H1 (cell line): ENCODE measurements around the gene KCNJ9. TPM values are rescaled to one million over a fixed set of nuclear protein-coding genes. Genes with fewer than 3 reads are reported as not detected.
A peak's percentile ranks its signal among the peaks of the same experiment; 100 is the strongest.

Source experiments
- MAX ChIP-seq: IDR thresholded peaks from 2 replicates; pipeline ENCODE4 v1.6.1; 2012; ENCODE audit warnings: inconsistent platforms
- SAP30 ChIP-seq: fragments of 300-600 bp; sonication (generic); IDR thresholded peaks from 2 replicates; pipeline ENCODE4 v1.7.1; 2012; ENCODE audit warnings: low read length, moderate library complexity, mild to moderate bottlenecking, inconsistent platforms; ENCODE audit not compliant: insufficient read depth, insufficient replicate concordance
- SP1 ChIP-seq: IDR thresholded peaks from 2 replicates; pipeline ENCODE4 v1.6.1; 2011; ENCODE audit warnings: low read depth, low read length
- polyA plus RNA-seq, 7 experiments: library from polyadenylated mRNA; depleted of rRNA in 3 of 7; stranded (reverse) in 5 of 7; unstranded in 2 of 7; fragments of >200 nt in 5 of 7; fragments of 200-250 nt in 2 of 7; gene quantifications; 1 replicate in 5 of 7; 2 replicates in 1 of 7; 4 replicates in 1 of 7; pipeline versions ENCODE4 v1.2.1 to v1.2.3, GENCODE V29; 2011 to 2013; ENCODE audit warnings: missing spikeins in 2 of 7, mixed read lengths in 2 of 7
- total RNA-seq: library from RNA; stranded (reverse); fragmentation: NEBNext Ultra II Directional; extraction: Animal tissue kit (Norgen Biotek cat#: 25700); gene quantifications from 2 replicates; pipeline ENCODE4 v1.2.1, GENCODE V29; 2021

Gene KCNJ9
- total and polyA plus RNA-seq, 2 of the 8 experiments (the other 6 are each of a cell fraction or from before 2014, with no cell fraction given): 0.02 to 0.13 TPM

- TF ChIP-seq SP1 (peak; percentile 90), SAP30 (no peak), MAX (no peak)
These were observed 16.8 kb downstream of the KCNJ9 start, which contains the start of gene IGSF8 (continued) for GRCh38 chr1:160097911-160098851.
